GM12874 (cell line): ENCODE results near the gene RASD1.

ENCODE experiments used
- CTCF ChIP-seq: IDR thresholded peaks from 2 replicates; pipeline ENCODE4 v1.5.1; 2011; ENCODE audit warnings: low read depth, mild to moderate bottlenecking, control low read depth, low read length, moderate library complexity; ENCODE audit not compliant: insufficient read depth

RASD1 gene

GRCh38 chr17:17512866-17513265 lies 16.7 kb upstream of the RASD1 start:
- no peak for TF ChIP-seq CTCF

GRCh38 chr17:17511881-17512858 lies 16.0 kb upstream of the RASD1 start:
- no peak for TF ChIP-seq CTCF

GRCh38 chr17:17511293-17511741 lies 15.1 kb upstream of the RASD1 start:
- no peak for TF ChIP-seq CTCF

GRCh38 chr17:17510456-17511292 lies 14.5 kb upstream of the RASD1 start:
- no peak for TF ChIP-seq CTCF

- no peak for TF ChIP-seq CTCF
These were observed 13.6 kb upstream of the RASD1 start for GRCh38 chr17:17509601-17510425.

GRCh38 chr17:17508646-17509591 lies 12.7 kb upstream of the RASD1 start:
- no peak for TF ChIP-seq CTCF
